ENCODE data around the gene TRHDE.

Gene TRHDE

DNA sequence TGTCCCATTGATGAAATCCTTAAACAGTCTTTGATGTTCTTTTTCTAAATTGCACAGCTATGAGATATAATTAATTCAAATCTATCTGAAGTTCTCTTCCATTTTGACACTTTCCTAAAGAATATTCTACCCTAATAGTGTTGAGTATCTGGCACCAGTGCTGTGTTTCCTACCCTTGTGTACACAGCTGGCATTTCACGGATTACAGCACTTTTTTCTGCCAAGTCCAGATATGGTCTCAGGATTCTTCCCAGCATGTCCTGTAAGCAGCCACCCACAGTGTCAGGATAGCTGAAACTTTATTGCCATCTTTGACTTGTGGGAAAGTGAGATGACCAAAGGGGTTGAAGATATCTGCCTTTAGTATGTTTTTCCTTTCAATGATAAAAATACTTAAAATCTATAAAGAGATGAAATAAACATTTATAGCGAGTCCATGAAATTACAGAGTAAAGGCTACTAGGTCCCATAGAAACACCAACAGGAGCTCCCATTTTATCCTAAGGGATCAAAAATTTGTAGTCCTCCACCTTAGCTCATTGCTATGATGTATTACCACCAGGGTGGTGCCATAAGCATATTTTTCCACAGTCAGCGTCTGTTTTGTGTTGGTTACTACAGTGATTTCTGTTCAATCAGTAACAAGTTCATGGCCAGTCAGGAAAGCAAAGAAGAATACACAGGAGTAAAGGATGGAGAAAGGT, 96.7 kb downstream of the TRHDE start:
- no peak for DNase-seq (ENCODE audit: low read depth)
- TF ChIP-seq, protein P1, sequence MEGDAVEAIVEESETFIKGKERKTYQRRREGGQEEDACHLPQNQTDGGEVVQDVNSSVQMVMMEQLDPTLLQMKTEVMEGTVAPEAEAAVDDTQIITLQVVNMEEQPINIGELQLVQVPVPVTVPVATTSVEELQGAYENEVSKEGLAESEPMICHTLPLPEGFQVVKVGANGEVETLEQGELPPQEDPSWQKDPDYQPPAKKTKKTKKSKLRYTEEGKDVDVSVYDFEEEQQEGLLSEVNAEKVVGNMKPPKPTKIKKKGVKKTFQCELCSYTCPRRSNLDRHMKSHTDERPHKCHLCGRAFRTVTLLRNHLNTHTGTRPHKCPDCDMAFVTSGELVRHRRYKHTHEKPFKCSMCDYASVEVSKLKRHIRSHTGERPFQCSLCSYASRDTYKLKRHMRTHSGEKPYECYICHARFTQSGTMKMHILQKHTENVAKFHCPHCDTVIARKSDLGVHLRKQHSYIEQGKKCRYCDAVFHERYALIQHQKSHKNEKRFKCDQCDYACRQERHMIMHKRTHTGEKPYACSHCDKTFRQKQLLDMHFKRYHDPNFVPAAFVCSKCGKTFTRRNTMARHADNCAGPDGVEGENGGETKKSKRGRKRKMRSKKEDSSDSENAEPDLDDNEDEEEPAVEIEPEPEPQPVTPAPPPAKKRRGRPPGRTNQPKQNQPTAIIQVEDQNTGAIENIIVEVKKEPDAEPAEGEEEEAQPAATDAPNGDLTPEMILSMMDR (IDR thresholded peaks at IDR 0.05; ENCODE audit: control insufficient read depth, insufficient read depth, low read depth, low read length, missing control alignments), result no peak
- H3K4me3 ChIP-seq (ENCODE audit: control insufficient read depth, low read depth, low read length), result no peak overlapping the region

DNA sequence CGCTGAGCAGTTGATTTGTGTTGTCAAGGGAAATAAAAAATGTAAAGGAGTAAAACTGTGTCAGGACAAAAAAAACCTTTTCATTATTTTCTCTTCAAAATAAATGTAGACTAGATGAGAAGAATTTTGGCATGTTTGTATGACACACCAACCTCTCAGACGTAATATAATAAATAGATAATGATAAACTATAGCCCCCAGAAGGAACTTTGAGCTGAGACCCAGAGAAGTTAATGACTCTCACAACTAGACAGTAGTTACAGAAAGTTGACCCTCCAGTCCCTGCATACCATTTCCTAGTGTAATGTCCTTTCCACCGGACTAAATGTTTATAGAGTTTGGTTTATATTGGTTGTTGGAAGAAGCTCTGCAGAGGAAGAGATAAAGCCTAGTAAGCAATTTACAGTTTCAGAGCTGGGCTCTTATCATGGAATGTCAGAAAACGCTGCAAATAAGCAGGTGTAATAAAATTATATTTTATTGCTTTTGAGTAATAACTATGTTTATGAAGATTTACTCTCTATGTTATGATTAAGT, 97.3 kb downstream of the TRHDE start:
- no peak for DNase-seq (ENCODE audit: low read depth)
- TF ChIP-seq, protein P1 (IDR thresholded peaks at IDR 0.05; ENCODE audit: control insufficient read depth, insufficient read depth, low read depth, low read length, missing control alignments), result no peak
- no peak overlapping the region for H3K4me3 ChIP-seq (ENCODE audit: control insufficient read depth, low read depth, low read length)

DNA sequence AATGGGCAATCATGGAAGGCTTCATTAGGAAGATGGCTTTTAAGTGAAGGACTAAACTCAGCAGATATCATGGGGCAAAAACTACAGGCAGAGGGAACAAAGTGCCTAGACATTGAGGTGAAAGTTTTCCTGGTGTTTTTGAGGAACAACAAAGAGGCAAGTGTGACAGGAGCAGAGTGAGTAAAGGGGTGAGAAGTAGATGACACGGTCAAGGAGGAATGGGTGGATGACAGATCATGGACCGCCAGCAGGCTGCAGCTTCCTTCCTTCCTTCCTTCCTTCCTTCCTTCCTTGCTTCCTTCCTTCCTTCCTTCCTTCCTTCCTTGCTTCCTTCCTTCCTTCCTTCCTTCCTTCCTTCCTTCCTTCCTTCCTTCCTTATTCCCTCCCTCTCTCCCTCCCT, 108.3 kb downstream of the TRHDE start:
- no peak overlapping the region for H3K4me3 ChIP-seq (ENCODE audit: control insufficient read depth, low read depth, low read length)
- TF ChIP-seq, protein P1 (IDR thresholded peaks at IDR 0.05; ENCODE audit: control insufficient read depth, insufficient read depth, low read depth, low read length, missing control alignments), result no peak
- DNase-seq (ENCODE audit: low read depth), result no peak

DNA sequence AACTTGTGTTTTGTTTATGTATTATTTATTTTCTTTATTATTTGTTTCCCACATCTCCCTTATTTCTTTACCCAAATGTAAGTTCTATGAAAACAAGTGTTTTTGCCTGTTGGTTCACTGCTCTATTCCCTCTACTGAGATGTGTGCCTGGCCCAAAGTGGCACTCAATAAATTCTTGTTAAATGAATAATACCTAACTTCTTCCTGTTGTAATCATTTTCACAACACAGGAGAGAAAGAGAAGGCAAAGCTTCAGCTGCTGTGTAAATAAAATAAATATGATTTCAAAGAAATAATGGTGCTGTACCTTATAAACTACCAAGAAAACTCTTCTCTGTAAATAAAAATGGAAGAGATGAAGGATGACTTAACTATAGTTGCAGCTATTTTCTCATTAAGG, 116.2 kb downstream of the TRHDE start:
- no peak for DNase-seq (ENCODE audit: low read depth)
- TF ChIP-seq, protein P1 (IDR thresholded peaks at IDR 0.05; ENCODE audit: control insufficient read depth, insufficient read depth, low read depth, low read length, missing control alignments), result no peak
- no peak overlapping the region for H3K4me3 ChIP-seq (ENCODE audit: control insufficient read depth, low read depth, low read length)

DNA sequence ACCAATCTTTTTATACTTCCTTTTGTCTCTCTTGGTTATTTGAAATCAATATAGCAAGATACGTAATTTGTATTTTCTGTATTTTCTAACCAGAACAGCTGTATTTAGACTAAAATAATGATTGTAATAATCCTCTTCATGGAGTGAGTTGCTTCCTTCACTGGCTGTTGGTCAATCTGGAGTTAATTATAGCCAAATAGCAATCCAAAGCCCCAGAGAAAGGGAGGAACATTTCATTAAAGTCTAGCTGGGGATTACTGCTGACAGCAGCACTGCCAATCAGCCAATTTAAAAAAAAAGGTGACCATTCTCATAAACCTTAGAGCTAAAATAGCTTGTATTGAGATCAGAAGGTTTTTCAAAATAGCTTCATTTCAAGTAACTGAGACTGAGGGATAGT, 118.0 kb downstream of the TRHDE start:
- no peak for DNase-seq (ENCODE audit: low read depth)
- TF ChIP-seq, protein P1 (IDR thresholded peaks at IDR 0.05; ENCODE audit: control insufficient read depth, insufficient read depth, low read depth, low read length, missing control alignments), result no peak
- H3K4me3 ChIP-seq (ENCODE audit: control insufficient read depth, low read depth, low read length), result no peak overlapping the region

DNA sequence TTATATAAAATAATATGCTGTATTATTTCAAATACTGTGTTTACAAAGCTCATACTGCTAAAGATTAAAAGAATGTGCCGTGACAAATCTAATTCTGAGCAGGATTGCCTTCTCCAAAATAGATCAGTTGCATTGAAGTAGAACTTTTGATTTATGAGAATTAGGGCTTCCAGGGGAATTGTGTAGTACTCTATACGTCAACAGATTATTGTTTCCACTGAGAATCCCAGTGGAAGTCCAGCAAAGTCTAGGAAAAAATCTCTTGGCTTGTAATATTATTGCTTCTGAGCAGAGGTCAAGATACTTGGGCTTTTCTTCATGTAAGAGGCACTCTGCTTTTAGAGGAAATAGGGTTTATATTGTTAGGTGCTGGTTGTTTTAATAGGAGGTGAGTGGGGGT, 133.9 kb downstream of the TRHDE start:
- TF ChIP-seq, protein P1 (IDR thresholded peaks at IDR 0.05; ENCODE audit: control insufficient read depth, insufficient read depth, low read depth, low read length, missing control alignments), result no peak
- DNase-seq (ENCODE audit: low read depth), result no peak
- no peak overlapping the region for H3K4me3 ChIP-seq (ENCODE audit: control insufficient read depth, low read depth, low read length)

Data from AG09309 (cell line).